Endodermal cell (in vitro differentiated cells): ENCODE data around the gene ZNF83. TPM values are rescaled to one million over a fixed set of nuclear protein-coding genes. Genes with fewer than 3 reads are reported as not detected.
A peak's percentile ranks its signal among the peaks of the same experiment; 100 is the strongest.

ENCODE experiments used
- DNase-seq: peaks from one replicate; pipeline ENCODE4 v3.0.0-alpha.2; 2017
- H3K27ac ChIP-seq: 2 replicates; pipeline ENCODE4 v1.5.1; 2013; ENCODE audit warnings: mild to moderate bottlenecking, low read depth, low read length, moderate library complexity
- H3K27me3 ChIP-seq: 2 replicates; pipeline ENCODE4 v1.6.1; 2013; ENCODE audit warnings: mild to moderate bottlenecking, low read length, moderate library complexity; ENCODE audit not compliant: insufficient read depth, control insufficient read depth, poor library complexity, severe bottlenecking
- H3K36me3 ChIP-seq: 2 replicates; pipeline ENCODE4 v1.7.0; 2013; ENCODE audit warnings: mild to moderate bottlenecking, low read length, moderate library complexity; ENCODE audit not compliant: control insufficient read depth, insufficient read depth
- H3K4me1 ChIP-seq: one replicate; pipeline ENCODE4 v1.7.0; 2013; ENCODE audit warnings: low read length; ENCODE audit not compliant: control insufficient read depth, insufficient read depth
- H3K4me3 ChIP-seq: 2 replicates; pipeline ENCODE4 v1.5.1; 2013; ENCODE audit warnings: mild to moderate bottlenecking, low read length, moderate library complexity
- H3K9ac ChIP-seq: 2 replicates; pipeline ENCODE4 v1.6.1; 2013; ENCODE audit warnings: mild to moderate bottlenecking, low read length, moderate library complexity; ENCODE audit not compliant: poor library complexity, severe bottlenecking; ENCODE audit errors: extremely low read depth
- H3K9me3 ChIP-seq: 2 replicates; pipeline ENCODE4 v1.6.1; 2013; ENCODE audit warnings: mild to moderate bottlenecking, low read length, moderate library complexity; ENCODE audit not compliant: control insufficient read depth
- H3K27ac Mint-ChIP-seq: 2 replicates; pipeline ENCODE4 v1.8.0; 2020; ENCODE audit warnings: mixed read lengths
- H3K27me3 Mint-ChIP-seq: 2 replicates; pipeline ENCODE4 v1.8.0; 2021; ENCODE audit warnings: mild to moderate bottlenecking, mixed read lengths; ENCODE audit not compliant: insufficient read depth
- H3K36me3 Mint-ChIP-seq: 2 replicates; pipeline ENCODE4 v1.8.0; 2020; ENCODE audit warnings: low read depth, mixed read lengths
- H3K4me1 Mint-ChIP-seq: 2 replicates; pipeline ENCODE4 v1.8.0; 2020; ENCODE audit warnings: mixed read lengths
- H3K4me3 Mint-ChIP-seq: 2 replicates; pipeline ENCODE4 v1.8.0; 2020; ENCODE audit warnings: mild to moderate bottlenecking, moderate library complexity, mixed read lengths
- H3K9me3 Mint-ChIP-seq: 2 replicates; pipeline ENCODE4 v1.8.0; 2020; ENCODE audit warnings: mild to moderate bottlenecking, mixed read lengths
- WGBS, 2 experiments: methylation state at CpG; one replicate each; pipeline versions ENCODE4 v1.1.5 to v1.1.7; 2013; ENCODE audit warnings: missing lambda C conversion rate in 2 of 2, mixed read lengths in 1 of 2; ENCODE audit not compliant: insufficient coverage in 1 of 2, insufficient read length in 1 of 2; 5-methylcytosine and 5-hydroxymethylcytosine counted together
- total RNA-seq, 2 donors: library from RNA; stranded (reverse); fragmentation: NEBNext Ultra II Directional in 1 of 2; extraction: Animal tissue kit (Norgen Biotek cat#: 25700) in 1 of 2; gene quantifications; 2 replicates in 1 of 2; 3 replicates in 1 of 2; pipeline ENCODE4 v1.2.1, GENCODE V29; 2021
- TF ChIP-seq, protein P1 (sequence below): fragments of 200-600 bp; sonication (generic); conservative IDR thresholded peaks from 2 replicates; pipeline ENCODE4 v1.5.0; 2021; ENCODE audit warnings: antibody characterized with exemption, mild to moderate bottlenecking

The ZNF83 gene
- total RNA-seq, 2 donors from 2014 or later: 59.0 to 88.7 TPM

DNA sequence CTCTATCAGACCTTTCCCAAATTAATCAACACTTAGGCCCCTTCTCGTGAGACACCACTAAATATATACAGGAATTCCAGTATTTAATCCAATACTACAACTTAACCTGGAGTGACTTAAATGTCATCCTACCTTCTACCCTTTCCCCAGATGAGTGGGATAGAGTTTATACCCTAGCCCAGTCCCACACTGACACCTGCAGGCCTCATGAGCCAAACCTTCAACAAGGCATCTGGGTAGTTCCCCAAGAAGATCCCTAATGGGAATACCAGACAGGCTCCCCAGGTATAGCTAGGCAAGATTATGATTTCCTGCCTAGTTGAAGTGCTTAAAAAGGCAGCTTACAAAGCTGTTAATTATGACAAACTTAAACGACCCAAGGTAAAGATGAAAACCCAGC is 15.9 kb downstream of the ZNF83 start:
- Mint-ChIP-seq H3K9me3 (peaks cover 16% of the 10 kb centered on the region), H3K27ac (no peak overlapping the region), H3K27me3 (no peaks in the 10 kb centered on the region), H3K4me1 (no peaks in the 10 kb centered on the region), H3K36me3 (peaks cover 23% of the 10 kb centered on the region), H3K4me3 (no peak overlapping the region)
- TF ChIP-seq, protein P1, sequence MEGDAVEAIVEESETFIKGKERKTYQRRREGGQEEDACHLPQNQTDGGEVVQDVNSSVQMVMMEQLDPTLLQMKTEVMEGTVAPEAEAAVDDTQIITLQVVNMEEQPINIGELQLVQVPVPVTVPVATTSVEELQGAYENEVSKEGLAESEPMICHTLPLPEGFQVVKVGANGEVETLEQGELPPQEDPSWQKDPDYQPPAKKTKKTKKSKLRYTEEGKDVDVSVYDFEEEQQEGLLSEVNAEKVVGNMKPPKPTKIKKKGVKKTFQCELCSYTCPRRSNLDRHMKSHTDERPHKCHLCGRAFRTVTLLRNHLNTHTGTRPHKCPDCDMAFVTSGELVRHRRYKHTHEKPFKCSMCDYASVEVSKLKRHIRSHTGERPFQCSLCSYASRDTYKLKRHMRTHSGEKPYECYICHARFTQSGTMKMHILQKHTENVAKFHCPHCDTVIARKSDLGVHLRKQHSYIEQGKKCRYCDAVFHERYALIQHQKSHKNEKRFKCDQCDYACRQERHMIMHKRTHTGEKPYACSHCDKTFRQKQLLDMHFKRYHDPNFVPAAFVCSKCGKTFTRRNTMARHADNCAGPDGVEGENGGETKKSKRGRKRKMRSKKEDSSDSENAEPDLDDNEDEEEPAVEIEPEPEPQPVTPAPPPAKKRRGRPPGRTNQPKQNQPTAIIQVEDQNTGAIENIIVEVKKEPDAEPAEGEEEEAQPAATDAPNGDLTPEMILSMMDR: peak; percentile 66
- no peak overlapping the region for H3K27ac ChIP-seq
- DNase-seq: no peak
- no peaks in the 10 kb centered on the region for H3K4me1 ChIP-seq
- H3K27me3 ChIP-seq: no peaks in the 10 kb centered on the region
- H3K36me3 ChIP-seq: peaks cover 89% of the 10 kb centered on the region
- H3K9ac ChIP-seq: no peak overlapping the region
- no peak overlapping the region for H3K4me3 ChIP-seq
- WGBS, 2 experiments: 85 to 86% methylated on average over 1 to 2 of the region's 2 CpGs
- H3K9me3 ChIP-seq: peaks cover 62% of the 10 kb centered on the region

DNA sequence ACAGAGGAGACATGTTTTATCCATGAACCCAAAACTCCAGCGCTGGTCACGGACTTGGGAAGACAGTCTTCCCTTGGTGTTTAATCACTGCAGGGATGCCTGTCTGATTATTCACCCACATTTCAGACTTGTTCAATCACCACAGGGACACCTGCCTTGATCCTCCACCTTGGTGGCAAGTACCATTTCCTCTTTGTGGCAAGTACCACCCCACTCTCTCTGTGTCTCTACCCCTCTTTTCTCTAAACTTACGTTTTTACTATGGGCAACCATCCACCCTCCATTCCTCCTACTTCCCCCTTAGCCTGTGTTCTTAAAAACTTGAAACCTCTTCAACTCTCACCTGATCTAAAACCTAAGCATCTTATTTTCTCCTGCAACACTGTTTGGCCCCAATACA is 16.8 kb downstream of the ZNF83 start:
- Mint-ChIP-seq H3K4me3 (no peak overlapping the region), H3K9me3 (peaks cover 24% of the 10 kb centered on the region), H3K4me1 (no peaks in the 10 kb centered on the region), H3K36me3 (peaks cover 32% of the 10 kb centered on the region), H3K27me3 (no peaks in the 10 kb centered on the region), H3K27ac (no peak overlapping the region)
- 97 to 100% methylated on average over 2 to 3 of the region's 3 CpGs for WGBS, 2 experiments
- Histone ChIP-seq H3K27me3 (no peaks in the 10 kb centered on the region), H3K27ac (no peak overlapping the region), H3K4me3 (no peak overlapping the region), H3K9me3 (peaks cover 62% of the 10 kb centered on the region), H3K9ac (no peak overlapping the region), H3K36me3 (peaks cover 89% of the 10 kb centered on the region), H3K4me1 (no peaks in the 10 kb centered on the region)
- TF ChIP-seq, protein P1: no peak
- DNase-seq: no peak

DNA sequence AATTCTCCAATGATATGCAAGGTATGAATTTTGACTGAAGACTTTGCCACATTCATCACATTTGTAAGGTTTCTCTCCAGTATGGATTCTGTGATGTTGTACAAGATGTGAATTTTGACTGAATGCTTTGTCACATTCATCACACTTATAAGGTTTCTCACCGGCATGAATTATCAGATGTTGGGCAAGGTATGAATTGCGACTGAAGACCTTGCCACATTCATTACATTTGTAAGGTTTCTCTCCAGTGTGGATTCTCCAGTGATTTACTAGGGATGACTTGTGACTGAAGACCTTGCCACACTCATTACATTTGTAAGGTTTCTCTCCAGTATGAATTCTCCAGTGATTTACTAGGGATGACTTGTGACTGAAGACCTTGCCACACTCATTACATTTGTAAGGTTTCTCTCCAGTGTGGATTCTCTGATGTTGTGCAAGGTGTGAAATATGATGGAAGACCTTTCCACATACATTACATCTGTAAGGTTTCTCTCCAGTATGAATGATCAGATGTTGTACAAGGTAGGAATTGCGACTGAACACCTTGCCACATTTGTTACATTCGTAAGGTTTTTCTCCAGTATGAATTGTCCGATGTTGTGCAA is 24.8 kb downstream of the ZNF83 start:
- no peak overlapping the region for H3K27ac ChIP-seq
- H3K4me1 ChIP-seq: no peaks in the 10 kb centered on the region
- 95 to 100% methylated on average over 1 to 5 of the region's 5 CpGs for whole genome bisulfite sequencing, 2 experiments
- no peaks in the 10 kb centered on the region for H3K27me3 ChIP-seq
- peaks cover 59% of the 10 kb centered on the region for H3K9me3 Mint-ChIP-seq
- no peak overlapping the region for H3K4me3 Mint-ChIP-seq
- H3K9ac ChIP-seq: no peak overlapping the region
- TF ChIP-seq, protein P1: no peak
- peaks cover 83% of the 10 kb centered on the region for H3K9me3 ChIP-seq
- H3K36me3 Mint-ChIP-seq: peaks cover 83% of the 10 kb centered on the region
- DNase-seq: no peak
- H3K36me3 ChIP-seq: peaks cover 87% of the 10 kb centered on the region
- no peak overlapping the region for H3K27ac Mint-ChIP-seq
- no peaks in the 10 kb centered on the region for H3K4me1 Mint-ChIP-seq
- H3K4me3 ChIP-seq: peak overlapping the region; percentile 54
- no peaks in the 10 kb centered on the region for H3K27me3 Mint-ChIP-seq
